A673 (cell line): ENCODE data around the gene PROKR1.

Source experiments
- EZH2 ChIP-seq: fragments of 200-600 bp; sonication (generic); IDR thresholded peaks from 2 replicates; pipeline ENCODE4 v1.6.1; 2017; ENCODE audit warnings: borderline replicate concordance, low read depth, mild to moderate bottlenecking, mixed read lengths, antibody characterized with exemption, low read length; ENCODE audit not compliant: poor library complexity, severe bottlenecking
- TF ChIP-seq, protein P1 (sequence below): fragments of 300-800, 200-600 bp; sonication (generic); conservative IDR thresholded peaks from 2 replicates; pipeline ENCODE4 v1.5.1; 2017; ENCODE audit warnings: low read depth, mild to moderate bottlenecking, antibody characterized with exemption, low read length, moderate library complexity, mixed read lengths

DNA sequence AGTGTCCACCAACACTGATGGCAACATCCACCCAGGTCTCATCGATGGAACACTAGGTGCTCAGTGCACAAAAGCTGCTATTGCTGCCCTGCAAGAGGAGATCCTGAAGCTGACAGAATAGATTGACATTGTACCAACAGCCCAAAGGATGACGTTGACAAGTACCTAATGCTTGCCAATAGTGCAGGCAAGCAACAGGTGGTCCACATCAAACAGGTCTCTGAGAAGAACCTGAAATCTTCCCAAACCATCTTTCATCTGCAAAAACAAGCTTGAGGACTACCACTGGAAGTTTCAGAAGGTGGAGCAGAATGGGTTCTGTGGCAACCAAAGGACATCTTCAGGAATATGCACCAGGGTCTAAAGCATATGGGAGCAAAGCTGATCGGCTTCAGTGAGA lies 15.8 kb upstream of the PROKR1 start:
- TF ChIP-seq, protein P1, sequence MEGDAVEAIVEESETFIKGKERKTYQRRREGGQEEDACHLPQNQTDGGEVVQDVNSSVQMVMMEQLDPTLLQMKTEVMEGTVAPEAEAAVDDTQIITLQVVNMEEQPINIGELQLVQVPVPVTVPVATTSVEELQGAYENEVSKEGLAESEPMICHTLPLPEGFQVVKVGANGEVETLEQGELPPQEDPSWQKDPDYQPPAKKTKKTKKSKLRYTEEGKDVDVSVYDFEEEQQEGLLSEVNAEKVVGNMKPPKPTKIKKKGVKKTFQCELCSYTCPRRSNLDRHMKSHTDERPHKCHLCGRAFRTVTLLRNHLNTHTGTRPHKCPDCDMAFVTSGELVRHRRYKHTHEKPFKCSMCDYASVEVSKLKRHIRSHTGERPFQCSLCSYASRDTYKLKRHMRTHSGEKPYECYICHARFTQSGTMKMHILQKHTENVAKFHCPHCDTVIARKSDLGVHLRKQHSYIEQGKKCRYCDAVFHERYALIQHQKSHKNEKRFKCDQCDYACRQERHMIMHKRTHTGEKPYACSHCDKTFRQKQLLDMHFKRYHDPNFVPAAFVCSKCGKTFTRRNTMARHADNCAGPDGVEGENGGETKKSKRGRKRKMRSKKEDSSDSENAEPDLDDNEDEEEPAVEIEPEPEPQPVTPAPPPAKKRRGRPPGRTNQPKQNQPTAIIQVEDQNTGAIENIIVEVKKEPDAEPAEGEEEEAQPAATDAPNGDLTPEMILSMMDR: no peak
- TF ChIP-seq EZH2: no peak
